Endothelial cell (in vitro differentiated cells): ENCODE measurements around the gene GZF1. TPM values are rescaled to one million over a fixed set of nuclear protein-coding genes. Genes with fewer than 3 reads are reported as not detected.
A peak's percentile ranks its signal among the peaks of the same experiment; 100 is the strongest.
"Not testable (repeated sequence)": the region's sequence is repeated elsewhere in the genome, so short reads cannot be mapped to it uniquely, and the experiment has no call there.

Experiments
- DNase-seq: peaks from one replicate; pipeline ENCODE4 v3.0.0; 2021; ENCODE audit warnings: low spot score
- H3K27ac Mint-ChIP-seq: one replicate; pipeline ENCODE4 v1.8.0; 2021; ENCODE audit warnings: mixed read lengths, inconsistent platforms; ENCODE audit not compliant: unreplicated experiment
- H3K27me3 Mint-ChIP-seq: one replicate; pipeline ENCODE4 v1.8.0; 2021; ENCODE audit warnings: mild to moderate bottlenecking, moderate library complexity, mixed read lengths, inconsistent platforms; ENCODE audit not compliant: unreplicated experiment
- H3K36me3 Mint-ChIP-seq: one replicate; pipeline ENCODE4 v1.8.0; 2021; ENCODE audit warnings: mild to moderate bottlenecking, low read depth, mixed read lengths, inconsistent platforms; ENCODE audit not compliant: unreplicated experiment
- H3K4me1 Mint-ChIP-seq: one replicate; pipeline ENCODE4 v1.8.0; 2021; ENCODE audit warnings: mild to moderate bottlenecking, mixed read lengths, inconsistent platforms; ENCODE audit not compliant: unreplicated experiment
- H3K4me3 Mint-ChIP-seq: one replicate; pipeline ENCODE4 v1.8.0; 2021; ENCODE audit warnings: mild to moderate bottlenecking, mixed read lengths, inconsistent platforms; ENCODE audit not compliant: unreplicated experiment
- H3K9me3 Mint-ChIP-seq: one replicate; pipeline ENCODE4 v1.8.0; 2021; ENCODE audit warnings: mixed read lengths, inconsistent platforms; ENCODE audit not compliant: unreplicated experiment
- total RNA-seq: library from RNA; stranded (reverse); fragmentation: NEBNext Ultra II Directional; extraction: Animal tissue kit (Norgen Biotek cat#: 25700); gene quantifications from one replicate; pipeline ENCODE4 v1.2.1, GENCODE V29; 2021; ENCODE audit not compliant: unreplicated experiment
- TF ChIP-seq, protein P1 (sequence below): fragments of 200-600 bp; sonication (generic); IDR thresholded peaks from one replicate; pipeline ENCODE4 v1.5.0; 2021; ENCODE audit warnings: antibody characterized with exemption; ENCODE audit not compliant: unreplicated experiment

Gene GZF1
- total RNA-seq, 1 donor from 2014 or later: 9.6 TPM

DNA sequence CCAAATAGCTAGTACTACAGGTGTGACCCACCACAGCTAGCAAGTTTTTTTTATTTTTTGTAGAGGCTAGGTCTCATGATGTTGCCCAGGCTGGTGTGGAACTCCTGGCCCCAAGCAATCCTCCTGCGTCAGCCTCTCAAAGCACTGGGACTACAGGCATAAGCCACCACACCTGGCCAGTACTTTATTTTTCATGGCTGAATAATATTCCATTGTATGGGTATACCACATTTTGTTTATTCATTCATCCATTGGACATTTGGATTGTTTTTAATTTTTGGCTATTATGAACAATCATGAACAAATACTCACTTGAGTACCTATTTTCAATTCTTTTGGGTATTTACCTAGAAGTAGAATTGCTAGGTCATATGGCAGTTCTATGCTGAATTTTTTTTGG, 18.4 kb upstream of the GZF1 start:
- no peaks in the 10 kb centered on the region for H3K36me3 Mint-ChIP-seq
- H3K9me3 Mint-ChIP-seq: no peaks in the 10 kb centered on the region
- TF ChIP-seq, protein P1, sequence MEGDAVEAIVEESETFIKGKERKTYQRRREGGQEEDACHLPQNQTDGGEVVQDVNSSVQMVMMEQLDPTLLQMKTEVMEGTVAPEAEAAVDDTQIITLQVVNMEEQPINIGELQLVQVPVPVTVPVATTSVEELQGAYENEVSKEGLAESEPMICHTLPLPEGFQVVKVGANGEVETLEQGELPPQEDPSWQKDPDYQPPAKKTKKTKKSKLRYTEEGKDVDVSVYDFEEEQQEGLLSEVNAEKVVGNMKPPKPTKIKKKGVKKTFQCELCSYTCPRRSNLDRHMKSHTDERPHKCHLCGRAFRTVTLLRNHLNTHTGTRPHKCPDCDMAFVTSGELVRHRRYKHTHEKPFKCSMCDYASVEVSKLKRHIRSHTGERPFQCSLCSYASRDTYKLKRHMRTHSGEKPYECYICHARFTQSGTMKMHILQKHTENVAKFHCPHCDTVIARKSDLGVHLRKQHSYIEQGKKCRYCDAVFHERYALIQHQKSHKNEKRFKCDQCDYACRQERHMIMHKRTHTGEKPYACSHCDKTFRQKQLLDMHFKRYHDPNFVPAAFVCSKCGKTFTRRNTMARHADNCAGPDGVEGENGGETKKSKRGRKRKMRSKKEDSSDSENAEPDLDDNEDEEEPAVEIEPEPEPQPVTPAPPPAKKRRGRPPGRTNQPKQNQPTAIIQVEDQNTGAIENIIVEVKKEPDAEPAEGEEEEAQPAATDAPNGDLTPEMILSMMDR: no peak
- H3K27me3 Mint-ChIP-seq: peaks cover 2% of the 10 kb centered on the region
- H3K4me1 Mint-ChIP-seq: peaks cover 1% of the 10 kb centered on the region
- no peak overlapping the region for H3K4me3 Mint-ChIP-seq
- H3K27ac Mint-ChIP-seq: no peak overlapping the region
- DNase-seq: no peak

DNA sequence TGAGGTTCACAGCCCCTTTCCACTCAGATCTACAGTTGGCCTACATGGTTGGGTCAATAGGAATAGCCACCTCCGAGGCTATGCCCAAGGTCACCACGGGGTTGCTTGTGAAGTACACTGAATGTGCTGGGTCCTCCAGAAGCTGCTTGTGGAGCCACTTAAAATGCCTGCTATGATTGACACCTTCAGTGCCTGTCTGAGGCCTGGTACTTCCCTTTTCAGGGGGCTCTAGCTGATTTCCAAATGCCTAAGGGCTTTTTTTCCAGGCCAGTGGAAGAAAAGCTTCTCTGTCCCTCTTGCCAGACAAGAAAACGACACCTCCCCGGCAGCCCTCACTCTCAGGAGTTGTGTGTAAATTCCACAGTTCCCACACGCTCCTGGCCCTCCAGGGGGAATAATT, 17.6 kb upstream of the GZF1 start:
- no peak overlapping the region for H3K4me3 Mint-ChIP-seq
- no peak for DNase-seq
- H3K9me3 Mint-ChIP-seq: no peaks in the 10 kb centered on the region
- peaks cover 7% of the 10 kb centered on the region for H3K4me1 Mint-ChIP-seq
- TF ChIP-seq, protein P1: no peak
- peaks cover under 1% of the 10 kb centered on the region for H3K27me3 Mint-ChIP-seq
- no peaks in the 10 kb centered on the region for H3K36me3 Mint-ChIP-seq
- H3K27ac Mint-ChIP-seq: no peak overlapping the region

DNA sequence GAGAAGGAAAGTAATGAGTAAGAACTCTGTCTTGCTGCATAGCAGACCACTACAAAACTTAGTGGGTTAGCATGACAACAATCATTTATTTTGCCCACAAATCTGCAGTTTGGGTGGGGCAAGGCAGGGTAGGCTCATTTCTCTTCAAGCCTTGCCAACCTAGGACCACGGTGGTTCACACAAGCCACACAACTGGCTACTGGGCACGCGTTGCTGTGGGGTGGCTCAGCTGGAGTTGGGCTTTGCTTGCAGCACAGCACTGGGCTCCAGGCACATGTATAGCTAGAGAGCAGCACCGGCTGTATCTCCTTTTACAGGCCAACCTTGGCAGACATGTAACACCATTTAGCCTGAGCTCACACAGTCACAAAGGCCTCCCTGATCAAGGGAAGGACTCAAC, 16.0 kb upstream of the GZF1 start:
- TF ChIP-seq, protein P1: no peak
- peaks cover 14% of the 10 kb centered on the region for H3K4me1 Mint-ChIP-seq
- no peaks in the 10 kb centered on the region for H3K9me3 Mint-ChIP-seq
- no peak overlapping the region for H3K27ac Mint-ChIP-seq
- DNase-seq: no peak
- no peak overlapping the region for H3K4me3 Mint-ChIP-seq
- no peaks in the 10 kb centered on the region for H3K36me3 Mint-ChIP-seq
- peaks cover 2% of the 10 kb centered on the region for H3K27me3 Mint-ChIP-seq

DNA sequence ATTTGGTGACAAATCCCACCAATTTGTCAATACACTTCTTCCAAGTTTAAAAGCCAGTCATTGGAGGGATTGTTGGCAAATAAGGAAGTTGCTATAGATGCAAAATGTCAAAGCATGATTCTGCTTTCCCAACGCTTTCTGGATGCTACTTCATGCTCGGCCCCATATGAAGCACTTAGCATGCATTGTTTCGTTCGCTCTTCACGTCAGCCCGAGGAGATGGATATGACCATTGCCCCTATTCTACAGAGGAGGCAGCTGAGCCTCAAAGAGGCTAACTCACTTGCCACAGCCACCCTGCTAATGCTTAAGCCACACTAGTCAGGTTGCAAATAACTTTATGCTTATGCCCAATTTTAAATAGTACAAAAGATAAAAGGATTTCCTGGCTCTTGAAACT, 14.2 kb upstream of the GZF1 start:
- Mint-ChIP-seq H3K27ac (no peak overlapping the region), H3K9me3 (no peaks in the 10 kb centered on the region), H3K4me3 (no peak overlapping the region), H3K27me3 (peaks cover 2% of the 10 kb centered on the region), H3K36me3 (no peaks in the 10 kb centered on the region), H3K4me1 (peaks cover 20% of the 10 kb centered on the region)
- TF ChIP-seq, protein P1: no peak
- no peak for DNase-seq

DNA sequence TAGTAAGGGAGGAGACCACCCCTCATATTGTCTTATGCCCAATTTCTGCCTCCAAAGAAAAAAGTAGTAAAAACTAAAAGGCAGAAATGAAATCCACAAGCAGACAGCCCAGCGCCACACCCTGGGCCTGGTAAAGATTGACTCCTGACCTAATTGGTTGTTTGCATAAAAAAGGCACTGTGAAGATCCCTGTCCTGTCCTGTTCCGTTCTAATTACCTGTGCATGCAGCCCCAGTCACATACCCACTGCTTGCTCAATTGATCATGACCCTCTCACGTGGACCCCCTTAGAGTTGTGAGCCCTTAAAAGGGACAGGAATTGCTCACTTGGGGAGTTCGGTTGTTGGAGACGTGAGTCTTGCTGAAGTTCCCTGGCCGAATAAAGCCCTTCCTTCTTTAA, 13.5 kb upstream of the GZF1 start:
- not testable (repeated sequence) for H3K36me3 Mint-ChIP-seq, H3K27ac Mint-ChIP-seq, H3K27me3 Mint-ChIP-seq, H3K9me3 Mint-ChIP-seq, DNase-seq
- Mint-ChIP-seq H3K4me1 (peaks cover 20% of the 10 kb centered on the region), H3K4me3 (peak overlapping the region; percentile 47)
